Testis (tissue), 2 donors: ENCODE data around the gene ANP32B.

Source experiments
- CTCF ChIP-seq, 3 experiments: fragments of 450-650 bp in 2 of 3; fragments of 200-600 bp in 1 of 3; sonication (generic) in 1 of 3; IDR thresholded peaks; one replicate each; pipeline ENCODE4 v1.5.1; 2016 to 2019; ENCODE audit warnings: antibody characterized with exemption in 3 of 3, mild to moderate bottlenecking in 2 of 3, moderate library complexity in 1 of 3
- POLR2A ChIP-seq: fragments of 450-650 bp; IDR thresholded peaks from one replicate; pipeline ENCODE4 v1.6.1; 2017; ENCODE audit warnings: antibody characterized with exemption, mild to moderate bottlenecking, moderate library complexity

DNA sequence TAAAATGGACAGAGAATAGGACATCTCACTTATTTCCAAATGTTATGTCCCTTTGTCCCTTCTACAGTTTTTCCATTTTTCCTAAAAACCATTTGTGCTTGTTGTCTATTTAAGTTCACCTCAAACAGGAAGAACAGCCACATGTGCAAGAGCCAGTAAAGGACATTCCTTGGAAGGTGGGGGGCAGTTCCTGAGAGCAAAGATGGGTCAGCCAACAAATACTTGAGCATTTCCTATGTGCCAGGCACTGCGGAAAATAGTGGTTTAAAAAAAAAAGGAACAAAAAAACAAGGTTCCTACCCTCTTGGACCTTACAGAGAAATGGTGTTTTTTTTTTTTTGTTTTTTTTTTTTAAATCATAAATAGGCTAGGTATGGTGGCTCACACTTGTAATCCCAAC is 26.8 kb downstream of the ANP32B start:
- TF ChIP-seq CTCF (IDR thresholded peaks at IDR 0.05), result no peak
- no peak for TF ChIP-seq POLR2A
